CD4-positive, CD25-positive, alpha-beta regulatory T cell (primary cell): ENCODE data around the gene TYW5. TPM values are rescaled to one million over a fixed set of nuclear protein-coding genes. Genes with fewer than 3 reads are reported as not detected.
A peak's percentile ranks its signal among the peaks of the same experiment; 100 is the strongest.

ENCODE experiments used
- ATAC-seq, 2 donors: fragments of 150-1000 bp; cut with Tn5 transposase; one replicate each; pipeline ENCODE4 v1.10.0; 2021; ENCODE audit warnings: low read depth in 2 of 2, moderate number of reproducible peaks in 2 of 2, moderate library complexity in 1 of 2
- DNase-seq, 3 donors: peaks; one replicate each; pipeline versions ENCODE4 v3.0.0 to v3.0.0-alpha.2; 2012 to 2022; ENCODE audit warnings: mixed read lengths in 1 of 3
- H3K27ac ChIP-seq: one replicate; pipeline ENCODE4 v1.7.0; 2013; ENCODE audit warnings: mild to moderate bottlenecking, low read length; ENCODE audit not compliant: insufficient read depth, poor library complexity, severe bottlenecking
- H3K27me3 ChIP-seq: one replicate; pipeline ENCODE4 v1.7.0; 2013; ENCODE audit warnings: low read length; ENCODE audit not compliant: control insufficient read depth, insufficient read depth
- H3K36me3 ChIP-seq: one replicate; pipeline ENCODE4 v1.7.0; 2013; ENCODE audit warnings: mild to moderate bottlenecking, low read length, moderate library complexity; ENCODE audit not compliant: control insufficient read depth, insufficient read depth
- H3K4me1 ChIP-seq: 2 replicates; pipeline ENCODE4 v1.7.0; 2013; ENCODE audit warnings: mild to moderate bottlenecking, low read length; ENCODE audit not compliant: insufficient read depth, control insufficient read depth, poor library complexity, severe bottlenecking
- H3K4me3 ChIP-seq: one replicate; pipeline ENCODE4 v1.7.0; 2013; ENCODE audit warnings: low read depth, mild to moderate bottlenecking, low read length, moderate library complexity
- H3K9me3 ChIP-seq, 2 experiments: 1 replicate in 1 of 2; 2 replicates in 1 of 2; pipeline ENCODE4 v1.7.0; 2013; ENCODE audit warnings: low read length in 2 of 2, mild to moderate bottlenecking in 1 of 2, moderate library complexity in 1 of 2; ENCODE audit not compliant: control insufficient read depth in 2 of 2
- H3K27ac Mint-ChIP-seq, 3 donors: one replicate each; pipeline ENCODE4 v1.8.0; 2020 to 2022; ENCODE audit warnings: mild to moderate bottlenecking in 3 of 3, mixed read lengths in 3 of 3, moderate library complexity in 2 of 3
- H3K27me3 Mint-ChIP-seq: one replicate; pipeline ENCODE4 v1.8.0; 2022; ENCODE audit warnings: mild to moderate bottlenecking, mixed read lengths
- H3K36me3 Mint-ChIP-seq: one replicate; pipeline ENCODE4 v1.8.0; 2020; ENCODE audit warnings: mixed read lengths
- H3K4me1 Mint-ChIP-seq, 4 donors: one replicate each; pipeline ENCODE4 v1.8.0; 2020 to 2022; ENCODE audit warnings: mixed read lengths in 4 of 4, mild to moderate bottlenecking in 1 of 4
- H3K4me3 Mint-ChIP-seq, 4 donors: one replicate each; pipeline ENCODE4 v1.8.0; 2020 to 2022; ENCODE audit warnings: mild to moderate bottlenecking in 4 of 4, mixed read lengths in 4 of 4, moderate library complexity in 3 of 4
- H3K9me3 Mint-ChIP-seq, 7 donors: one replicate each; pipeline ENCODE4 v1.8.0; 2020 to 2022; ENCODE audit warnings: mixed read lengths in 7 of 7, mild to moderate bottlenecking in 3 of 7, moderate library complexity in 2 of 7
- polyA plus RNA-seq, 4 donors: library from polyadenylated mRNA; unstranded; fragments of 300-500 nt; fragmentation: Illumina TruSeq; gene quantifications; one replicate each; pipeline ENCODE4 v1.2.3, GENCODE V29; 2021
- total RNA-seq: library from RNA; stranded (reverse); gene quantifications from one replicate; pipeline ENCODE4 v1.2.3, GENCODE V29; 2022

Gene TYW5, protein sequence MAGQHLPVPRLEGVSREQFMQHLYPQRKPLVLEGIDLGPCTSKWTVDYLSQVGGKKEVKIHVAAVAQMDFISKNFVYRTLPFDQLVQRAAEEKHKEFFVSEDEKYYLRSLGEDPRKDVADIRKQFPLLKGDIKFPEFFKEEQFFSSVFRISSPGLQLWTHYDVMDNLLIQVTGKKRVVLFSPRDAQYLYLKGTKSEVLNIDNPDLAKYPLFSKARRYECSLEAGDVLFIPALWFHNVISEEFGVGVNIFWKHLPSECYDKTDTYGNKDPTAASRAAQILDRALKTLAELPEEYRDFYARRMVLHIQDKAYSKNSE
- total RNA-seq, result 14.1 TPM
- 1 to 10 TPM; 4.0 to 5.1 (median 4.5) TPM for polyA plus RNA-seq

DNA sequence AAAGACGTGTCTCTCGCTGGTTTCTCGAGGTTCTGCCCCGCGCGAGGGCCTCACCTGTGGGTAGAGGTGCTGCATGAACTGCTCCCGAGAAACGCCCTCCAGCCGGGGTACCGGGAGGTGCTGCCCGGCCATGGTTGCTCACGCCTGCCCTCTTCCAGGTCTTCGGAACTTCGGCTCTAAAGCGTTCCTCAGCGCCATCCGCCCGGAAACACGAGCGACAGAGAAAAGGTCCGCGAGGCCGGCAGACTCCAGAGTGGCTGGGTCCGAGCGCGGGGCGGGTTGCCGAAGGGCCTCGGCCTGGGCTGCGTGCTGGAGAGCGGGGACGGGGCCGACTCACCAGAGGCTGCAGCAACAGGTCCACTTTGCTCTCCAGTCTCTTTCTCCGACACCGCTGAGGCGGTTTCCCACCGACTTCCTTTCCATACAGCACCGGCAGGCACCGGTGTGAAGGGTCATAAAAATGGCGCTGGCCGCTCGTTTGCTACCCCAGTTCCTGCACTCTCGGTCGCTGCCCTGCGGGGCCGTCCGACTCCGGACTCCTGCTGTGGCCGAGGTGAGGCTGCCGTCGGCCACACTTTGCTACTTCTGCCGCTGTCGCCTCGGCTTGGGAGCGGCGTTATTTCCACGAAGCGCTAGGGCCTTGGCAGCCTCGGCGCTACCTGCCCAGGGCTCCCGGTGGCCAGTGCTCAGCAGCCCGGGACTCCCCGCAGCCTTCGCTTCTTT, at the start of gene TYW5, which contains the start of gene MAIP1:
Gene TYW5 (minus strand): TSS at position 153 of the 723 bp plus-strand sequence. CDS start 21 bp downstream, at position 132.
Gene MAIP1 (plus strand): TSS at position 244 of the 723 bp plus-strand sequence. CDS start 217 bp downstream, at position 461.
- H3K4me1 Mint-ChIP-seq, result peaks cover 38 to 74% (median 52%) of the 10 kb centered on the region in 4 donors
- peaks cover 5% of the 10 kb centered on the region for H3K36me3 Mint-ChIP-seq
- H3K4me3 Mint-ChIP-seq, result peak within 1 kb of the TSS; percentile 97 to 99 (median 98)

GRCh38 chr2:200003444-200003843, 48.2 kb upstream of the TYW5 start:
- Histone ChIP-seq H3K4me3 (no peak overlapping the region), H3K36me3 (no peaks in the 10 kb centered on the region), H3K9me3 (no peaks in the 10 kb centered on the region), H3K27me3 (peaks cover 19% of the 10 kb centered on the region), H3K27ac (no peak overlapping the region), H3K4me1 (no peaks in the 10 kb centered on the region)
- H3K27me3 Mint-ChIP-seq, result peaks cover 9% of the 10 kb centered on the region
- no peaks in the 10 kb centered on the region for H3K4me1 Mint-ChIP-seq
- DNase-seq, result no peak
- ATAC-seq, result no peak
- H3K36me3 Mint-ChIP-seq, result no peaks in the 10 kb centered on the region
- no peak overlapping the region for H3K27ac Mint-ChIP-seq
- no peak overlapping the region for H3K4me3 Mint-ChIP-seq
- H3K9me3 Mint-ChIP-seq, result peaks cover 0 to 2% (median 0%) of the 10 kb centered on the region in 7 donors

More for the DNA sequence above, at the start of gene TYW5, which contains the start of gene MAIP1:
- peaks cover 19% of the 10 kb centered on the region for H3K36me3 ChIP-seq
- Mint-ChIP-seq H3K27ac (peak within 1 kb of the TSS; percentile 95 to 99 (median 96)), H3K27me3 (no peaks in the 10 kb centered on the region), H3K9me3 (no peaks in the 10 kb centered on the region)
- peak; percentile 87 to 89 for ATAC-seq
- H3K4me3 ChIP-seq, result peak within 1 kb of the TSS; percentile 99
- peak; percentile 63 to 87 (median 82) for DNase-seq
- no peaks in the 10 kb centered on the region for H3K9me3 ChIP-seq
- peak within 1 kb of the TSS; percentile 77 for H3K27ac ChIP-seq
- H3K4me1 ChIP-seq, result peaks cover 38% of the 10 kb centered on the region
- H3K27me3 ChIP-seq, result no peaks in the 10 kb centered on the region

DNA sequence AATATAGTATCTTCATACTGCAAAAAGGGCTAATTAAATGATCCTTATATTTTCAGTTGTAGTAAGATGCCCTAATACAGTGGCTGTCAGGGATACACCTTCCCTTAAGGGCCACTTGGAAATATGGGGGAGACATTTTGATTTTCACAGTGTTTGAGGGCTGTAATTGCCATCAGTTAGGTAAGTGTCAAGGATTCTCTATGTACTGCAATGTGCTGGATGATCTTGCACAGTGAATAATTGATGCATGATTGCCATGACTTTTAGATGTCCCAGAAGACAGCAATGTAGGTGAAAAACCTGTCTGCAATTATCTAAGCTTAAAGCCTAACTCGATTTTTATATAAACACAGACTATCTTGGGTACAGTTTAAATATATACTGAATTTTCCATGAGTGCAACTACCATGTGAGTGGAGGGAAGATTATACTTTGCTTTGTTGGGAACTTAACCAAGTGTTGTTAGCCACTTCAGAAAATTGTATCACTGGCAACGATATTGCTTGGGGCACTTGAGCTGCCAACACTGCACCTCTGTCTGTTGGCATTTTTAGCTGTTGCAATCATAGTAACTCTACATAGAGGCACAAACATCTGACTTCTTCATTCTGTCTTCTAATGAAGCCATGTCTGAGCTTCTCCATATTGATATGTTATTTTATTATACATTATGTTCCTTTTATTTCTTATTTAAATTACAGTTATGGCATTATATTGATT, 45.3 kb upstream of the TYW5 start:
- ATAC-seq, result no peak
- no peaks in the 10 kb centered on the region for H3K27me3 Mint-ChIP-seq
- no peaks in the 10 kb centered on the region for H3K4me1 Mint-ChIP-seq
- Histone ChIP-seq H3K4me1 (no peaks in the 10 kb centered on the region), H3K27me3 (peaks cover 12% of the 10 kb centered on the region), H3K27ac (no peak overlapping the region), H3K36me3 (no peaks in the 10 kb centered on the region), H3K4me3 (no peak overlapping the region), H3K9me3 (no peaks in the 10 kb centered on the region)
- H3K9me3 Mint-ChIP-seq, result no peaks in the 10 kb centered on the region
- no peak overlapping the region for H3K4me3 Mint-ChIP-seq
- no peaks in the 10 kb centered on the region for H3K36me3 Mint-ChIP-seq
- no peak overlapping the region for H3K27ac Mint-ChIP-seq
- no peak for DNase-seq

DNA sequence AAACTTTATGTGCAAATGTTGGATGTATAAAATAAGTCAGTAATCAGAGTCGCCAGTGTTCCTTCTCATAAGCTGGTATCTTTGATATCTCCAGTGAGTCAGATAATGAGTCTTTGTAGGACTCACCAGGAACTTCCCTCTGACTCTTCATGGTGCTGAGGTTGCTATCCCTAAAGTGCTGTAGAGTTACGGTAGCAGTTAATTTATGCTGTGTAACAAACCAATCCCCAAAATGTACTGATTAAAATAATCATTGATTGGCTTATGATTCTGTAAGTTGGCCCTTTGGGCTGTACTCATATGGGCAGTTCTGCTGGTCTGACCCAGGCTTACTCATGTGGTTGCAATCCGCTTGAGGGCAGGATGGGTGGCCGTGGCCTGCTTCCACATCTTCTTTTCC, 43.9 kb upstream of the TYW5 start:
- Mint-ChIP-seq H3K27ac (no peak overlapping the region), H3K36me3 (no peaks in the 10 kb centered on the region), H3K27me3 (no peaks in the 10 kb centered on the region), H3K4me1 (no peaks in the 10 kb centered on the region), H3K4me3 (no peak overlapping the region), H3K9me3 (no peaks in the 10 kb centered on the region)
- ATAC-seq (no peak), DNase-seq (no peak)
- no peak overlapping the region for H3K27ac ChIP-seq
- no peaks in the 10 kb centered on the region for H3K9me3 ChIP-seq
- H3K36me3 ChIP-seq, result no peaks in the 10 kb centered on the region
- H3K27me3 ChIP-seq, result peaks cover 12% of the 10 kb centered on the region
- H3K4me3 ChIP-seq, result no peak overlapping the region
- no peaks in the 10 kb centered on the region for H3K4me1 ChIP-seq

DNA sequence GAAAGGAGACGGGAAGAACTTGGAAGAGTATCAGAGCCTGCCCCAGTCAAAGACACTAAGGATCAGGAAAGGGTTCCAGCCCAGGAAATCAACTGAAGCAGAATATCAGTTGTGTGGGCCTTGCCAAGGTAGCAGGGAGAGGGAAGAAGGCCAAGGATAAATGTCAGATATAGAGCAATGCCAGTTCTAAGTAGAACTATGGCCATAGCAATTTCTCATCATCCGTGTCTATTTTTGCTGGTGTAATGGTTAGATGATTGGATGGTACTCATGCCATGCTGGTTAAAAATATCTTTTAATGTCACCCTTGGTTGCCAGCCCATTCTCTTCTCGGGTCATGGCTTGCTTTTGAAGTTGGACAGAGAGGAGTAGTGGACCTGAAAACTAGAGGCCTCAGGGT, 42.0 kb upstream of the TYW5 start:
- H3K27ac ChIP-seq, result no peak overlapping the region
- peaks cover 6% of the 10 kb centered on the region for H3K27me3 ChIP-seq
- no peak for DNase-seq
- ATAC-seq, result no peak
- no peaks in the 10 kb centered on the region for H3K4me1 ChIP-seq
- no peak overlapping the region for H3K4me3 ChIP-seq
- H3K27ac Mint-ChIP-seq, result no peak overlapping the region
- no peaks in the 10 kb centered on the region for H3K27me3 Mint-ChIP-seq
- H3K36me3 ChIP-seq, result no peaks in the 10 kb centered on the region
- H3K9me3 Mint-ChIP-seq, result no peaks in the 10 kb centered on the region
- H3K4me1 Mint-ChIP-seq, result no peaks in the 10 kb centered on the region
- no peaks in the 10 kb centered on the region for H3K9me3 ChIP-seq
- no peaks in the 10 kb centered on the region for H3K36me3 Mint-ChIP-seq
- no peak overlapping the region for H3K4me3 Mint-ChIP-seq

DNA sequence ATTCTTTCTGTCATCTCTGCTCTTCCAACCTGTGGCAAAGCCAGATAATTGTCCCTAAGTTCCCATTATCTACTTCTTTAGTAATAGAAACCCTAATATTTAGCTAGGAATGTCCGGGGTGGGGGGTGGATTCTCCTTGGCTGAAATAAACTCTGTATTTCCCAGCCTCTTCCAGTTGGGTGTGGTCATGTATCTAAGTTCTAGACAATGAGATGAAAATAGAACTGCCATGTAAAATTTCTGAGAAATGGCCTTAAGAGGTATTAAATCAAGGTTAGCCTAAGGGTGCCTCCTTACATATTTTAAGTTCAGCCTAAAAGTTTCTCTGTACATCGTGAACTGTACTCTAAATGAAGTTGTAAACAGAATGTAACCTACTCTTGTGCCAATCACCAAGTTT, 39.6 kb upstream of the TYW5 start:
- H3K9me3 ChIP-seq, result no peaks in the 10 kb centered on the region
- Mint-ChIP-seq H3K4me3 (no peak overlapping the region), H3K27ac (no peak overlapping the region)

GRCh38 chr2:199994371-199994770, 39.1 kb upstream of the TYW5 start:
- no peaks in the 10 kb centered on the region for H3K36me3 Mint-ChIP-seq
- H3K9me3 Mint-ChIP-seq, result no peaks in the 10 kb centered on the region
- no peak overlapping the region for H3K27ac ChIP-seq
- H3K4me1 Mint-ChIP-seq, result no peaks in the 10 kb centered on the region
- no peaks in the 10 kb centered on the region for H3K27me3 Mint-ChIP-seq
- H3K36me3 ChIP-seq, result no peaks in the 10 kb centered on the region
- ATAC-seq, result no peak
- H3K4me1 ChIP-seq, result no peaks in the 10 kb centered on the region
- no peak for DNase-seq
- H3K27ac Mint-ChIP-seq, result no peak overlapping the region
- no peaks in the 10 kb centered on the region for H3K9me3 ChIP-seq
- no peak overlapping the region for H3K4me3 ChIP-seq
- no peak overlapping the region for H3K4me3 Mint-ChIP-seq
- H3K27me3 ChIP-seq, result no peaks in the 10 kb centered on the region

More for the DNA sequence above, 39.6 kb upstream of the TYW5 start:
- no peak overlapping the region for H3K4me3 ChIP-seq
- H3K36me3 ChIP-seq, result no peaks in the 10 kb centered on the region
- no peaks in the 10 kb centered on the region for H3K4me1 ChIP-seq
- Mint-ChIP-seq H3K27me3 (no peaks in the 10 kb centered on the region), H3K4me1 (no peaks in the 10 kb centered on the region), H3K9me3 (no peaks in the 10 kb centered on the region), H3K36me3 (no peaks in the 10 kb centered on the region)
- H3K27ac ChIP-seq, result no peak overlapping the region
- no peaks in the 10 kb centered on the region for H3K27me3 ChIP-seq
- DNase-seq, result no peak
- no peak for ATAC-seq
